HEK293T (cell line): Measurements from ENCODE around the gene TPSAB1.

Source experiments
- ARNT ChIP-seq: fragments of 450-650 bp; IDR thresholded peaks from 2 replicates; pipeline ENCODE4 v1.6.1; 2017; ENCODE audit warnings: mild to moderate bottlenecking
- BHLHE40 ChIP-seq: fragments of 450-650 bp; IDR thresholded peaks from 2 replicates; pipeline ENCODE4 v1.6.1; 2016; ENCODE audit warnings: mild to moderate bottlenecking, moderate library complexity, borderline replicate concordance
- ELF4 ChIP-seq: fragments of 450-650 bp; IDR thresholded peaks from 2 replicates; pipeline ENCODE4 v1.6.1; 2017; ENCODE audit warnings: antibody characterized with exemption
- FOXK2 ChIP-seq: fragments of 450-650 bp; IDR thresholded peaks from 2 replicates; pipeline ENCODE4 v1.6.1; 2016; ENCODE audit warnings: mild to moderate bottlenecking
- SP1 ChIP-seq: fragments of 450-650 bp; IDR thresholded peaks from 2 replicates; pipeline ENCODE4 v1.6.1; 2017
- SUZ12 ChIP-seq: fragments of 450-650 bp; IDR thresholded peaks from 2 replicates; pipeline ENCODE4 v1.6.1; 2016; ENCODE audit warnings: mild to moderate bottlenecking

DNA sequence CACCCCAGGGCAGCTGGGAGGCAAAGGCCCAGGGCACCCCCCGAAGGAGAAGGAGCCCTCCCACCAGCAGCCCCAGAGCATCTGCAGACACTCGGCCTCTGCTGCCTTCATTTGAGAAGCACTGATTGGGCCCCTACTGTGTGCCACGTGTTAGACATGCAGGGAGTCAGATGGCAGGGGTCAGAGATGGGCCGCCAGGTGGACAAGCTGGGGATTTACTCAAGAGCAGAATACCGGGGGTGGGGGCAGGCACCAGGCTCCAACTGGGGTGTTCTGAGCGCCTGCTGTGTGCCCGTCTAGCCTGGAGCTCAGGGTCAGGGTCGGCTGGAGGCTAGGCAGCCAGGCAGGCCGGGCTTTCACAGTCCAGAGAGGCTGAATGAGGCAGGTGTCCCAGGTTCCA is 34.2 kb upstream of the TPSAB1 start:
- TF ChIP-seq BHLHE40 (no peak), SP1 (no peak), ELF4 (no peak), FOXK2 (no peak), SUZ12 (no peak), ARNT (no peak)
